Left renal pelvis (tissue), 4 donors: ENCODE measurements around the gene CD84. TPM values are rescaled to one million over a fixed set of nuclear protein-coding genes. Genes with fewer than 3 reads are reported as not detected.
"Not testable (repeated sequence)": the region's sequence is repeated elsewhere in the genome, so short reads cannot be mapped to it uniquely, and the experiment has no call there.

ENCODE experiments used
- DNase-seq, 4 donors: peaks; one replicate each; pipeline ENCODE4 v3.0.0-alpha.2; 2013; ENCODE audit warnings: low read depth in 4 of 4, low spot score in 3 of 4
- polyA plus RNA-seq, 4 donors: library from polyadenylated mRNA; unstranded; fragments of 120-200 nt; gene quantifications; one replicate each; pipeline ENCODE4 v1.2.1, GENCODE V29; 2013; ENCODE audit not compliant: insufficient read length in 4 of 4

CD84 gene
- polyA plus RNA-seq, result 1 to 10 TPM in 2 of 4 donors, under 1 TPM in 2; 0.80 to 2.0 (median 1.2) TPM

- DNase-seq, result no peak
Measured at GRCh38 chr1:160579216-160579701, at the start of gene CD84. TSS of gene CD84 (minus strand) at chr1:160579496. CDS start at chr1:160579437, 59 bp downstream.

GRCh38 chr1:160628799-160629263 lies 49.5 kb upstream of the CD84 start:
- no peak for DNase-seq

- DNase-seq, result not testable (repeated sequence)
Measured at GRCh38 chr1:160627677-160628289, 48.5 kb upstream of the CD84 start.

- no peak for DNase-seq
Measured at GRCh38 chr1:160626509-160627342, 47.4 kb upstream of the CD84 start.

- no peak for DNase-seq
Measured at GRCh38 chr1:160625725-160626498, 46.6 kb upstream of the CD84 start.

GRCh38 chr1:160625321-160625720 lies 46.0 kb upstream of the CD84 start:
- DNase-seq, result no peak

- no peak for DNase-seq
Measured at GRCh38 chr1:160624464-160624863, 45.2 kb upstream of the CD84 start.

GRCh38 chr1:160623862-160624261 lies 44.6 kb upstream of the CD84 start:
- no peak for DNase-seq

GRCh38 chr1:160623227-160623633 lies 43.9 kb upstream of the CD84 start:
- no peak for DNase-seq

GRCh38 chr1:160622501-160623226 lies 43.4 kb upstream of the CD84 start:
- no peak for DNase-seq

- DNase-seq, result no peak
Measured at GRCh38 chr1:160621633-160622413, 42.5 kb upstream of the CD84 start.

- no peak for DNase-seq
Measured at GRCh38 chr1:160620942-160621632, 41.8 kb upstream of the CD84 start.

GRCh38 chr1:160619742-160620277 lies 40.5 kb upstream of the CD84 start:
- no peak for DNase-seq

GRCh38 chr1:160618763-160619274 lies 39.5 kb upstream of the CD84 start:
- DNase-seq, result no peak

GRCh38 chr1:160618327-160618726 lies 39.0 kb upstream of the CD84 start:
- DNase-seq, result no peak

GRCh38 chr1:160615660-160616059 lies 36.4 kb upstream of the CD84 start:
- DNase-seq, result no peak

- no peak for DNase-seq
Measured at GRCh38 chr1:160614410-160614809, 35.1 kb upstream of the CD84 start.

GRCh38 chr1:160612613-160613218 lies 33.4 kb upstream of the CD84 start:
- DNase-seq, result no peak
